Measurements from ENCODE around the gene TYW5. TPM values are rescaled to one million over a fixed set of nuclear protein-coding genes. Genes with fewer than 3 reads are reported as not detected.

Gene TYW5
- total RNA-seq, 2 donors from 2014 or later, result 16.0 to 16.3 TPM

DNA sequence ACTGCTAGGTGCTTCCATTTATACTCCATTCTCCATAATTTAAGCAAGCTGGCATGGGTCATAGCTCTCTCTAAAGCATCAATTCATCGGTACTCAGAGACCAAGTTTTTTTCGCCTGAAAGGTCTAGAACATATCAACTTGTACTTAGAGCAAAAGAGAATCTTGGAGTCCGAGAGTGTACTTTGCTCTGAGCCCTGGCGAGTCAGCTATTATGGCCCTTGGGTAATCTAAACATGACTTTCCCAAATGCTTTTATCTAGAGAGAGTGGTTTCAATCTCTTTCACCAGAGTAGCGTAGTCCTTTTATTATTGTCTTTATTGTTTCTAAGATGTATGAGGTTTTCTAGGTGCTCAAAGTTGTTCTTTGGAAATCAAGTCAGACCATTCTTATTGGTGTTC is 34.5 kb upstream of the TYW5 start:
- no peak overlapping the region for H3K27ac ChIP-seq (ENCODE audit: low read depth, low read length)
- H3K9ac ChIP-seq (ENCODE audit: extremely low read depth, low read length, poor library complexity, severe bottlenecking), result no peak overlapping the region
- TF ChIP-seq, protein P1, sequence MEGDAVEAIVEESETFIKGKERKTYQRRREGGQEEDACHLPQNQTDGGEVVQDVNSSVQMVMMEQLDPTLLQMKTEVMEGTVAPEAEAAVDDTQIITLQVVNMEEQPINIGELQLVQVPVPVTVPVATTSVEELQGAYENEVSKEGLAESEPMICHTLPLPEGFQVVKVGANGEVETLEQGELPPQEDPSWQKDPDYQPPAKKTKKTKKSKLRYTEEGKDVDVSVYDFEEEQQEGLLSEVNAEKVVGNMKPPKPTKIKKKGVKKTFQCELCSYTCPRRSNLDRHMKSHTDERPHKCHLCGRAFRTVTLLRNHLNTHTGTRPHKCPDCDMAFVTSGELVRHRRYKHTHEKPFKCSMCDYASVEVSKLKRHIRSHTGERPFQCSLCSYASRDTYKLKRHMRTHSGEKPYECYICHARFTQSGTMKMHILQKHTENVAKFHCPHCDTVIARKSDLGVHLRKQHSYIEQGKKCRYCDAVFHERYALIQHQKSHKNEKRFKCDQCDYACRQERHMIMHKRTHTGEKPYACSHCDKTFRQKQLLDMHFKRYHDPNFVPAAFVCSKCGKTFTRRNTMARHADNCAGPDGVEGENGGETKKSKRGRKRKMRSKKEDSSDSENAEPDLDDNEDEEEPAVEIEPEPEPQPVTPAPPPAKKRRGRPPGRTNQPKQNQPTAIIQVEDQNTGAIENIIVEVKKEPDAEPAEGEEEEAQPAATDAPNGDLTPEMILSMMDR (conservative IDR thresholded peaks at IDR 0.05), result no peak
- Mint-ChIP-seq H3K36me3 (ENCODE audit: low read depth) (no peaks in the 10 kb centered on the region), H3K4me3 (no peak overlapping the region), H3K9me3 (no peaks in the 10 kb centered on the region), H3K27ac (no peak overlapping the region), H3K27me3 (ENCODE audit: insufficient read depth) (no peaks in the 10 kb centered on the region), H3K4me1 (peaks cover 2% of the 10 kb centered on the region)
- 89 to 96% methylated on average over 4 to 5 of the region's 5 CpGs for WGBS, 2 experiments (ENCODE audit: insufficient coverage in 1 of 2, insufficient read length in 1 of 2)
- H3K9me3 ChIP-seq (ENCODE audit: control insufficient read depth, low read length), result no peaks in the 10 kb centered on the region
- no peaks in the 10 kb centered on the region for H3K27me3 ChIP-seq (ENCODE audit: control insufficient read depth, insufficient read depth, low read length, poor library complexity, severe bottlenecking)
- H3K36me3 ChIP-seq (ENCODE audit: control insufficient read depth, insufficient read depth, low read length), result no peaks in the 10 kb centered on the region
- no peak for DNase-seq
- H3K4me3 ChIP-seq (ENCODE audit: low read length), result no peak overlapping the region
- H3K4me1 ChIP-seq (ENCODE audit: control insufficient read depth, insufficient read depth, low read length), result no peaks in the 10 kb centered on the region

DNA sequence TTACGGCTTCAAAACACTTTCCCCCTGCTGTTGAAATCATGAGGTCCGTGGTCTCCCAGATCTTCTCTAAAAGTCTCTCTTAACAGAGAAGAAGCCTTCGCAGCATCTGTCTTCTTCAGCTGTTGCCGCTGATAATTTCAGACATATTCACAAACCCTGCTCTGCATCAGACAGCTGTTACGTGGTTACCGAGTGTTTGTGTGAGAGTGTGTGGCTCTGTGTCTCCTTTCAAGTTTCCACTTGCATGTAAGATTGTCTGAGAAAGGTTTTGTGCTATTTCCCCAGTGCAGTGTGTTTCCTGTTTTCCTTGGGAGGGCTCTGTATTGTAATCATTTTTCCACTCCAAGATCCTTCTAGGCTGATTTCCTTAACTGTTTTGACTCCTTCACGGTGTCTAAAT is 32.9 kb upstream of the TYW5 start:
- Mint-ChIP-seq H3K27ac (no peak overlapping the region), H3K27me3 (ENCODE audit: insufficient read depth) (no peaks in the 10 kb centered on the region), H3K4me3 (no peak overlapping the region), H3K4me1 (peaks cover 10% of the 10 kb centered on the region), H3K9me3 (no peaks in the 10 kb centered on the region), H3K36me3 (ENCODE audit: low read depth) (no peaks in the 10 kb centered on the region)
- Histone ChIP-seq H3K4me3 (ENCODE audit: low read length) (no peak overlapping the region), H3K36me3 (ENCODE audit: control insufficient read depth, insufficient read depth, low read length) (no peaks in the 10 kb centered on the region), H3K4me1 (ENCODE audit: control insufficient read depth, insufficient read depth, low read length) (no peaks in the 10 kb centered on the region), H3K27me3 (ENCODE audit: control insufficient read depth, insufficient read depth, low read length, poor library complexity, severe bottlenecking) (no peaks in the 10 kb centered on the region), H3K9ac (ENCODE audit: extremely low read depth, low read length, poor library complexity, severe bottlenecking) (no peak overlapping the region), H3K27ac (ENCODE audit: low read depth, low read length) (no peak overlapping the region), H3K9me3 (ENCODE audit: control insufficient read depth, low read length) (no peaks in the 10 kb centered on the region)
- DNase-seq, result no peak
- WGBS, 2 experiments (ENCODE audit: insufficient coverage in 1 of 2, insufficient read length in 1 of 2), result 66 to 88% methylated on average over 3 to 7 of the region's 7 CpGs
- TF ChIP-seq, protein P1 (conservative IDR thresholded peaks at IDR 0.05), result no peak

- H3K9me3 Mint-ChIP-seq, result no peaks in the 10 kb centered on the region
- no peaks in the 10 kb centered on the region for H3K27me3 Mint-ChIP-seq (ENCODE audit: insufficient read depth)
- WGBS, 2 experiments (ENCODE audit: insufficient coverage in 1 of 2, insufficient read length in 1 of 2), result 94 to 100% methylated on average over 1 to 2 of the region's 2 CpGs
- no peaks in the 10 kb centered on the region for H3K36me3 ChIP-seq (ENCODE audit: control insufficient read depth, insufficient read depth, low read length)
- no peaks in the 10 kb centered on the region for H3K9me3 ChIP-seq (ENCODE audit: control insufficient read depth, low read length)
- no peak overlapping the region for H3K4me3 ChIP-seq (ENCODE audit: low read length)
- H3K9ac ChIP-seq (ENCODE audit: extremely low read depth, low read length, poor library complexity, severe bottlenecking), result no peak overlapping the region
- DNase-seq, result no peak
- no peak overlapping the region for H3K27ac ChIP-seq (ENCODE audit: low read depth, low read length)
- H3K27me3 ChIP-seq (ENCODE audit: control insufficient read depth, insufficient read depth, low read length, poor library complexity, severe bottlenecking), result no peaks in the 10 kb centered on the region
- H3K4me1 ChIP-seq (ENCODE audit: control insufficient read depth, insufficient read depth, low read length), result no peaks in the 10 kb centered on the region
- H3K27ac Mint-ChIP-seq, result no peak overlapping the region
- H3K4me1 Mint-ChIP-seq, result peaks cover 10% of the 10 kb centered on the region
- no peaks in the 10 kb centered on the region for H3K36me3 Mint-ChIP-seq (ENCODE audit: low read depth)
- no peak overlapping the region for H3K4me3 Mint-ChIP-seq
- TF ChIP-seq, protein P1 (conservative IDR thresholded peaks at IDR 0.05), result no peak
These were observed 32.3 kb upstream of the TYW5 start for GRCh38 chr2:199987586-199987985.
